Spleen (tissue), 7 donors: ENCODE measurements around the gene PAEP.

Experiments
- CTCF ChIP-seq, 11 experiments: fragments of 200-600 bp in 7 of 11; fragments of 450-650 bp in 4 of 11; sonication (generic) in 4 of 11; IDR thresholded peaks in 8 of 11; conservative IDR thresholded peaks in 3 of 11; 1 replicate in 7 of 11; 2 replicates in 4 of 11; pipeline versions ENCODE4 v1.4.0 to v1.8.0; 2016 to 2021; ENCODE audit warnings: antibody characterized with exemption in 11 of 11, inconsistent platforms in 4 of 11, mild to moderate bottlenecking in 1 of 11
- POLR2AphosphoS5 ChIP-seq, 3 donors: sonication (generic); formaldehyde crosslinking; IDR thresholded peaks; one replicate each; pipeline ENCODE4 v1.5.1; 2017; ENCODE audit warnings: antibody characterized with exemption in 3 of 3
- donor health status: DM: no; HTN: no; CAD: no; lungs with moderate emphysema.
- donor health status: DM: no; HTN: no; CAD: no.
- donor health status: DM: no; HTN: no; CAD: no.

GRCh38 chr9:135611142-135611874, 49.8 kb downstream of the PAEP start:
- TF ChIP-seq CTCF (IDR thresholded peaks at IDR 0.05 in 8 of 11, conservative IDR thresholded peaks at IDR 0.05 in 3 of 11): no peak
- TF ChIP-seq POLR2AphosphoS5 (IDR thresholded peaks at IDR 0.05): no peak
